Measurements from ENCODE around the gene OR14A16.

- no peak for TF ChIP-seq CTCF (IDR thresholded peaks at IDR 0.05)
- TF ChIP-seq POLR2A (IDR thresholded peaks at IDR 0.05), result no peak
Measured at GRCh38 chr1:247864644-247865043, 40.7 kb upstream of the OR14A16 start.
